GM23338 (cell line): ENCODE data around the gene TULP4. TPM values are rescaled to one million over a fixed set of nuclear protein-coding genes. Genes with fewer than 3 reads are reported as not detected.

Experiments
- ATAC-seq: fragments of 200-7000 bp; cut with Tn5 transposase; 3 replicates; pipeline ENCODE4 v1.9.1; 2020
- DNase-seq: peaks from one replicate; pipeline ENCODE4 v3.0.0-alpha.2; 2015; ENCODE audit warnings: low spot score
- H2AFZ ChIP-seq: fragments of 200-600 bp; sonication (generic); 2 replicates; pipeline ENCODE4 v1.8.0; 2016; ENCODE audit warnings: antibody characterized with exemption, mild to moderate bottlenecking, moderate library complexity
- H3F3A ChIP-seq: fragments of 200-600 bp; sonication (generic); replicated peaks from 2 replicates; pipeline ENCODE4 v1.8.0; 2017; ENCODE audit warnings: antibody characterized with exemption, mixed run types, low read depth
- H3K27ac ChIP-seq: fragments of 200-600 bp; sonication (generic); 2 replicates; pipeline ENCODE4 v1.6.1; 2016; ENCODE audit warnings: low read depth
- H3K27me3 ChIP-seq: fragments of 200-600 bp; sonication (generic); 2 replicates; pipeline ENCODE4 v1.8.0; 2016; ENCODE audit warnings: mild to moderate bottlenecking, mixed run types, moderate library complexity; ENCODE audit not compliant: insufficient read depth
- H3K36me3 ChIP-seq: fragments of 200-600 bp; sonication (generic); 2 replicates; pipeline ENCODE4 v1.8.0; 2016; ENCODE audit warnings: mild to moderate bottlenecking; ENCODE audit not compliant: insufficient read depth
- H3K4me1 ChIP-seq: fragments of 200-600 bp; sonication (generic); 2 replicates; pipeline ENCODE4 v1.8.0; 2016; ENCODE audit warnings: mild to moderate bottlenecking, moderate library complexity; ENCODE audit not compliant: insufficient read depth
- H3K4me2 ChIP-seq: fragments of 200-600 bp; sonication (generic); 2 replicates; pipeline ENCODE4 v1.7.1; 2017; ENCODE audit warnings: mixed run types
- H3K4me3 ChIP-seq: fragments of 200-600 bp; sonication (generic); 2 replicates; pipeline ENCODE4 v1.6.1; 2016; ENCODE audit warnings: mixed run types
- H3K79me2 ChIP-seq: fragments of 200-600 bp; sonication (generic); replicated peaks from 2 replicates; pipeline ENCODE4 v1.8.0; 2017; ENCODE audit warnings: mild to moderate bottlenecking; ENCODE audit not compliant: insufficient read depth
- H3K9me2 ChIP-seq: fragments of 200-600 bp; sonication (generic); 2 replicates; pipeline ENCODE4 v1.8.0; 2017; ENCODE audit not compliant: insufficient read depth
- H4K20me1 ChIP-seq: fragments of 200-600 bp; sonication (generic); replicated peaks from 2 replicates; pipeline ENCODE4 v1.8.0; 2017; ENCODE audit warnings: mild to moderate bottlenecking; ENCODE audit not compliant: insufficient read depth
- H3K27ac Mint-ChIP-seq: 2 replicates; pipeline ENCODE4 v1.8.0; 2020; ENCODE audit warnings: inconsistent platforms, mild to moderate bottlenecking, moderate library complexity, mixed read lengths
- H3K27me3 Mint-ChIP-seq: 3 replicates; pipeline ENCODE4 v1.8.0; 2022; ENCODE audit warnings: low read depth, mild to moderate bottlenecking, moderate library complexity, mixed read lengths, inconsistent platforms; ENCODE audit not compliant: insufficient read depth, poor library complexity
- H3K36me3 Mint-ChIP-seq: 3 replicates; pipeline ENCODE4 v1.8.0; 2021; ENCODE audit warnings: low read depth, mild to moderate bottlenecking, inconsistent platforms, moderate library complexity, mixed read lengths
- H3K4me1 Mint-ChIP-seq: 3 replicates; pipeline ENCODE4 v1.8.0; 2020; ENCODE audit warnings: mild to moderate bottlenecking, inconsistent platforms, mixed read lengths
- H3K4me3 Mint-ChIP-seq: 3 replicates; pipeline ENCODE4 v1.8.0; 2021; ENCODE audit warnings: moderate library complexity, mild to moderate bottlenecking, inconsistent platforms, mixed read lengths
- H3K9me3 Mint-ChIP-seq: 3 replicates; pipeline ENCODE4 v1.8.0; 2020; ENCODE audit warnings: moderate library complexity, mild to moderate bottlenecking, inconsistent platforms, mixed read lengths
- CREB1 ChIP-seq: fragments of 250-450 bp; sonication (Bioruptor Pico); IDR thresholded peaks from 2 replicates; pipeline ENCODE4 v1.5.0; 2020; ENCODE audit warnings: low read depth, mild to moderate bottlenecking, moderate library complexity
- ETS1 ChIP-seq: IDR thresholded peaks from 2 replicates; pipeline ENCODE4 v1.6.1; 2016; ENCODE audit warnings: antibody characterized with exemption
- EZH2 ChIP-seq: fragments of 200-600 bp; sonication (generic); IDR thresholded peaks from one replicate; pipeline ENCODE4 v1.8.0; 2017; ENCODE audit warnings: antibody characterized with exemption, mild to moderate bottlenecking, low read depth; ENCODE audit not compliant: unreplicated experiment
- EZH2phosphoT487 ChIP-seq: fragments of 200-600 bp; sonication (generic); IDR thresholded peaks from one replicate; pipeline ENCODE4 v1.8.1; 2018; ENCODE audit warnings: antibody characterized with exemption; ENCODE audit not compliant: unreplicated experiment
- JUNB ChIP-seq: IDR thresholded peaks from one replicate; pipeline ENCODE4 v1.6.1; 2016; ENCODE audit warnings: antibody characterized with exemption; ENCODE audit not compliant: unreplicated experiment
- NANOG ChIP-seq: IDR thresholded peaks from 2 replicates; pipeline ENCODE4 v1.6.1; 2016; ENCODE audit warnings: antibody characterized with exemption, borderline replicate concordance
- POLR2AphosphoS5 ChIP-seq: IDR thresholded peaks from 2 replicates; pipeline ENCODE4 v1.6.1; 2016; ENCODE audit warnings: antibody characterized with exemption, low read depth
- STAT1 ChIP-seq: IDR thresholded peaks from one replicate; pipeline ENCODE4 v1.6.1; 2016; ENCODE audit warnings: antibody characterized with exemption; ENCODE audit not compliant: unreplicated experiment
- ZNF114 ChIP-seq: fragments of 250-450 bp; sonication (Bioruptor Pico); IDR thresholded peaks from 2 replicates; pipeline ENCODE4 v1.5.0; 2020; ENCODE audit warnings: mild to moderate bottlenecking, moderate library complexity
- ZNF331 ChIP-seq: fragments of 250-450 bp; sonication (Bioruptor Pico); IDR thresholded peaks from 2 replicates; pipeline ENCODE4 v1.5.0; 2020; ENCODE audit warnings: low read depth, mild to moderate bottlenecking, moderate library complexity
- ZNF462 ChIP-seq: fragments of 250-450 bp; sonication (Bioruptor Pico); IDR thresholded peaks from 2 replicates; pipeline ENCODE4 v1.5.0; 2020; ENCODE audit warnings: mild to moderate bottlenecking, moderate library complexity
- polyA plus RNA-seq: library from polyadenylated mRNA; unstranded; fragments of >200 nt; fragmentation: Nextera tagmentation; extraction: Ambion mirVana; gene quantifications from 2 replicates; pipeline ENCODE4 v1.2.1, GENCODE V29; 2016
- total RNA-seq: library from RNA; depleted of rRNA; stranded (reverse); fragments of >200 nt; shearing (Covaris generic); gene quantifications from 2 replicates; pipeline ENCODE4 v1.2.3, GENCODE V29; 2014
- TF ChIP-seq, protein P1 (sequence below), 2 experiments: fragments of 200-600 bp in 1 of 2; sonication (generic) in 1 of 2; conservative IDR thresholded peaks; 2 replicates each; pipeline versions ENCODE4 v1.5.1 to v1.6.1; 2016 to 2017; ENCODE audit warnings: antibody characterized with exemption in 2 of 2, low read depth in 2 of 2, mild to moderate bottlenecking in 2 of 2, moderate library complexity in 1 of 2
- TF ChIP-seq, protein P2 (sequence below): IDR thresholded peaks from one replicate; pipeline ENCODE4 v1.6.1; 2018; ENCODE audit warnings: antibody characterized with exemption; ENCODE audit not compliant: unreplicated experiment

Gene TULP4
- total and polyA plus RNA-seq, 2 experiments from 2014 or later = 31.2 to 50.2 TPM

GRCh38 chr6:158284876-158285655 lies 27.2 kb upstream of the TULP4 start:
- Mint-ChIP-seq H3K27ac (peak overlapping the region; percentile 88), H3K4me1 (peaks cover 41% of the 10 kb centered on the region), H3K9me3 (no peaks in the 10 kb centered on the region), H3K4me3 (no peak overlapping the region), H3K27me3 (peaks cover 5% of the 10 kb centered on the region), H3K36me3 (no peaks in the 10 kb centered on the region)
- TF ChIP-seq, protein P1, sequence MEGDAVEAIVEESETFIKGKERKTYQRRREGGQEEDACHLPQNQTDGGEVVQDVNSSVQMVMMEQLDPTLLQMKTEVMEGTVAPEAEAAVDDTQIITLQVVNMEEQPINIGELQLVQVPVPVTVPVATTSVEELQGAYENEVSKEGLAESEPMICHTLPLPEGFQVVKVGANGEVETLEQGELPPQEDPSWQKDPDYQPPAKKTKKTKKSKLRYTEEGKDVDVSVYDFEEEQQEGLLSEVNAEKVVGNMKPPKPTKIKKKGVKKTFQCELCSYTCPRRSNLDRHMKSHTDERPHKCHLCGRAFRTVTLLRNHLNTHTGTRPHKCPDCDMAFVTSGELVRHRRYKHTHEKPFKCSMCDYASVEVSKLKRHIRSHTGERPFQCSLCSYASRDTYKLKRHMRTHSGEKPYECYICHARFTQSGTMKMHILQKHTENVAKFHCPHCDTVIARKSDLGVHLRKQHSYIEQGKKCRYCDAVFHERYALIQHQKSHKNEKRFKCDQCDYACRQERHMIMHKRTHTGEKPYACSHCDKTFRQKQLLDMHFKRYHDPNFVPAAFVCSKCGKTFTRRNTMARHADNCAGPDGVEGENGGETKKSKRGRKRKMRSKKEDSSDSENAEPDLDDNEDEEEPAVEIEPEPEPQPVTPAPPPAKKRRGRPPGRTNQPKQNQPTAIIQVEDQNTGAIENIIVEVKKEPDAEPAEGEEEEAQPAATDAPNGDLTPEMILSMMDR (conservative IDR thresholded peaks at IDR 0.05; ENCODE audit: low read depth in 2 of 2) = no peak
- TF ChIP-seq EZH2phosphoT487 (no peak), ZNF462 (CRISPR knock-in tag) (no peak), JUNB (no peak), ZNF331 (no peak), CREB1 (CRISPR knock-in tag) (no peak), POLR2AphosphoS5 (no peak), STAT1 (no peak), NANOG (no peak), EZH2 (no peak), ZNF114 (no peak), ETS1 (no peak)
- TF ChIP-seq, protein P2, sequence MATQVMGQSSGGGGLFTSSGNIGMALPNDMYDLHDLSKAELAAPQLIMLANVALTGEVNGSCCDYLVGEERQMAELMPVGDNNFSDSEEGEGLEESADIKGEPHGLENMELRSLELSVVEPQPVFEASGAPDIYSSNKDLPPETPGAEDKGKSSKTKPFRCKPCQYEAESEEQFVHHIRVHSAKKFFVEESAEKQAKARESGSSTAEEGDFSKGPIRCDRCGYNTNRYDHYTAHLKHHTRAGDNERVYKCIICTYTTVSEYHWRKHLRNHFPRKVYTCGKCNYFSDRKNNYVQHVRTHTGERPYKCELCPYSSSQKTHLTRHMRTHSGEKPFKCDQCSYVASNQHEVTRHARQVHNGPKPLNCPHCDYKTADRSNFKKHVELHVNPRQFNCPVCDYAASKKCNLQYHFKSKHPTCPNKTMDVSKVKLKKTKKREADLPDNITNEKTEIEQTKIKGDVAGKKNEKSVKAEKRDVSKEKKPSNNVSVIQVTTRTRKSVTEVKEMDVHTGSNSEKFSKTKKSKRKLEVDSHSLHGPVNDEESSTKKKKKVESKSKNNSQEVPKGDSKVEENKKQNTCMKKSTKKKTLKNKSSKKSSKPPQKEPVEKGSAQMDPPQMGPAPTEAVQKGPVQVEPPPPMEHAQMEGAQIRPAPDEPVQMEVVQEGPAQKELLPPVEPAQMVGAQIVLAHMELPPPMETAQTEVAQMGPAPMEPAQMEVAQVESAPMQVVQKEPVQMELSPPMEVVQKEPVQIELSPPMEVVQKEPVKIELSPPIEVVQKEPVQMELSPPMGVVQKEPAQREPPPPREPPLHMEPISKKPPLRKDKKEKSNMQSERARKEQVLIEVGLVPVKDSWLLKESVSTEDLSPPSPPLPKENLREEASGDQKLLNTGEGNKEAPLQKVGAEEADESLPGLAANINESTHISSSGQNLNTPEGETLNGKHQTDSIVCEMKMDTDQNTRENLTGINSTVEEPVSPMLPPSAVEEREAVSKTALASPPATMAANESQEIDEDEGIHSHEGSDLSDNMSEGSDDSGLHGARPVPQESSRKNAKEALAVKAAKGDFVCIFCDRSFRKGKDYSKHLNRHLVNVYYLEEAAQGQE = no peak
- DNase-seq (no peak), ATAC-seq (no peak)
- no peaks in the 10 kb centered on the region for H3K27me3 ChIP-seq
- H3F3A ChIP-seq = no peaks in the 10 kb centered on the region
- H3K36me3 ChIP-seq = no peaks in the 10 kb centered on the region
- H3K27ac ChIP-seq = peak overlapping the region; percentile 68
- 0 out of 2 replicates have a peak overlapping the region, but pooled peaks have one; percentile 0 for H3K4me3 ChIP-seq
- no peak overlapping the region for H2AFZ ChIP-seq
- peaks cover 30% of the 10 kb centered on the region for H3K79me2 ChIP-seq
- H3K9me2 ChIP-seq = no peaks in the 10 kb centered on the region
- no peaks in the 10 kb centered on the region for H4K20me1 ChIP-seq
- peak overlapping the region; percentile 50; the same call in 1 of the 2 replicates for H3K4me2 ChIP-seq
- H3K4me1 ChIP-seq = peaks cover 19% of the 10 kb centered on the region
